Vagina (tissue), 2 donors: ENCODE results near the gene CXCL12.

ENCODE experiments used
- POLR2A ChIP-seq, 2 donors: fragments of 450-650 bp; IDR thresholded peaks; one replicate each; pipeline ENCODE4 v1.6.1; 2017; ENCODE audit warnings: antibody characterized with exemption in 2 of 2, mild to moderate bottlenecking in 2 of 2, moderate library complexity in 2 of 2
- POLR2AphosphoS5 ChIP-seq, 2 donors: sonication (generic); formaldehyde crosslinking; IDR thresholded peaks; one replicate each; pipeline ENCODE4 v1.9.0; 2017; ENCODE audit warnings: antibody characterized with exemption in 2 of 2, mild to moderate bottlenecking in 2 of 2, low read depth in 1 of 2; ENCODE audit not compliant: insufficient read depth in 1 of 2
- TF ChIP-seq, protein P1 (sequence below), 3 experiments: fragments of 450-650 bp in 2 of 3; fragments of 200-600 bp in 1 of 3; sonication (generic) in 1 of 3; IDR thresholded peaks; one replicate each; pipeline ENCODE4 v1.5.1; 2017 to 2019; ENCODE audit warnings: antibody characterized with exemption in 3 of 3, mild to moderate bottlenecking in 2 of 3, moderate library complexity in 2 of 3

DNA sequence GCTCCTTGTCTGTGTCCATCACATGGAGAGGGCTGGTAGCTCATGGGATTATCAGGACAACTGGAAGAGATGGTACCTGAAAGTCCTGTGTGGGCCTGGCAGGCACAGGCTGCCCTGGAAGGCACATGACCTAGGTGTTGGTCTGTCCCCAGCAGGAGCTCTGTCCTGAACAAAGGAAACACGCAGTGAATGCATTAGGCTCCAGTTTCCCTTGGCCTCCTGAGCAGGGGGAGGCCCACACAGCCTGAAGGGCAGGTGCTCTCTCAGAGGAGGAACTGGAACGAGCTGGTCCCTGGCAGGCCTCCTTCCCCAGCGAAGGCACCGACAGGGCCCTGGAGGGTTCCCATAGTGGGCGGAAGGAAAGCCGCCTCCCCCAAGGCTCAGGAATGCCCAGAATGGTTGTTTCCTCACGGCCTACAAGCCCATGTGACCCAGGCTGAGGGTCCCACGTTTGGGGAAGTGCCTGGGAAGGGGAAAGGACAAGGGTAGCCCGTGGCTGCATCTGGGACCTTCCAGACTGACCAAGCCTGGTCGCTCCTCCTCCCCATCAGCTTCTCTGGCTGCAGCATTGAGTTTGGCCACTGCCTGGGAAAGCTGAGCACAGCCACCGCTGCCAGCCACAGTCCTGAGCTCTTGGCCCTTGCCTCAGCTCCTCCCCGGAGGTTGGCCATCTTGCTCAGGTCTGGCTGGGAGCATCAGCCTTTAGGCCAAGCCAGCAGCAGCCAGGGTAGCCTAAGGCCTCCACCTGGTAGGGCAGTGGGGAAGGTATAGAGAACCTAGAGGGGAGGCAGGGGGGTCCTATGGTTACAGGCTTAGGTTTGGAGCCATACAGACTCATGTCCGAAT lies 21.8 kb downstream of the CXCL12 start:
- TF ChIP-seq POLR2A (IDR thresholded peaks at IDR 0.05) (no peak), POLR2AphosphoS5 (IDR thresholded peaks at IDR 0.05; ENCODE audit: insufficient read depth in 1 of 2, low read depth in 1 of 2) (no peak)
- TF ChIP-seq, protein P1, sequence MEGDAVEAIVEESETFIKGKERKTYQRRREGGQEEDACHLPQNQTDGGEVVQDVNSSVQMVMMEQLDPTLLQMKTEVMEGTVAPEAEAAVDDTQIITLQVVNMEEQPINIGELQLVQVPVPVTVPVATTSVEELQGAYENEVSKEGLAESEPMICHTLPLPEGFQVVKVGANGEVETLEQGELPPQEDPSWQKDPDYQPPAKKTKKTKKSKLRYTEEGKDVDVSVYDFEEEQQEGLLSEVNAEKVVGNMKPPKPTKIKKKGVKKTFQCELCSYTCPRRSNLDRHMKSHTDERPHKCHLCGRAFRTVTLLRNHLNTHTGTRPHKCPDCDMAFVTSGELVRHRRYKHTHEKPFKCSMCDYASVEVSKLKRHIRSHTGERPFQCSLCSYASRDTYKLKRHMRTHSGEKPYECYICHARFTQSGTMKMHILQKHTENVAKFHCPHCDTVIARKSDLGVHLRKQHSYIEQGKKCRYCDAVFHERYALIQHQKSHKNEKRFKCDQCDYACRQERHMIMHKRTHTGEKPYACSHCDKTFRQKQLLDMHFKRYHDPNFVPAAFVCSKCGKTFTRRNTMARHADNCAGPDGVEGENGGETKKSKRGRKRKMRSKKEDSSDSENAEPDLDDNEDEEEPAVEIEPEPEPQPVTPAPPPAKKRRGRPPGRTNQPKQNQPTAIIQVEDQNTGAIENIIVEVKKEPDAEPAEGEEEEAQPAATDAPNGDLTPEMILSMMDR (IDR thresholded peaks at IDR 0.05): no peak
